HG03280 (cell line): Measurements from ENCODE around the gene IRF3.
"Not testable (repeated sequence)": the region's sequence is repeated elsewhere in the genome, so short reads cannot be mapped to it uniquely, and the experiment has no call there.

ENCODE experiments used
- ATAC-seq: cut with Tn5 transposase; IDR thresholded peaks from one replicate; pipeline ENCODE4 v1.9.1; 2021; ENCODE audit warnings: mild to moderate bottlenecking, moderate library complexity; ENCODE audit not compliant: unreplicated experiment

IRF3 gene

GRCh38 chr19:49626226-49626625 lies 39.4 kb downstream of the IRF3 start:
- no peak for ATAC-seq

GRCh38 chr19:49624967-49625910 lies 40.4 kb downstream of the IRF3 start:
- ATAC-seq: no peak

GRCh38 chr19:49617860-49618259 lies 47.8 kb downstream of the IRF3 start:
- not testable (repeated sequence) for ATAC-seq

GRCh38 chr19:49616945-49617344 lies 48.7 kb downstream of the IRF3 start:
- ATAC-seq: no peak

- no peak for ATAC-seq
Measured at GRCh38 chr19:49616532-49616931, 49.1 kb downstream of the IRF3 start.

- no peak for ATAC-seq
Measured at GRCh38 chr19:49615861-49616260, 49.8 kb downstream of the IRF3 start.

GRCh38 chr19:49614096-49614833 lies 51.4 kb downstream of the IRF3 start:
- no peak for ATAC-seq

GRCh38 chr19:49613374-49613773 lies 52.3 kb downstream of the IRF3 start:
- no peak for ATAC-seq
